ENCODE measurements around the gene SYNC. TPM values are rescaled to one million over a fixed set of nuclear protein-coding genes. Genes with fewer than 3 reads are reported as not detected.
A peak's percentile ranks its signal among the peaks of the same experiment; 100 is the strongest.

The SYNC gene
- total and polyA plus RNA-seq, 9 of the 15 experiments (the other 6 are each of a cell fraction or from before 2014, with no cell fraction given), result 0.49 to 1.1 (median 0.87) TPM

GRCh38 chr1:32741413-32742198, 39.0 kb upstream of the SYNC start (continued):
- TF ChIP-seq ZEB2 (IDR thresholded peaks at IDR 0.05) (no peak), CREB3L1 (IDR thresholded peaks at IDR 0.05; ENCODE audit: borderline replicate concordance, low read depth) (peak; percentile 95; the same call in 1 of the 2 replicates), STAT5B (CRISPR knock-in tag; IDR thresholded peaks at IDR 0.05) (no peak), ZBTB17 (CRISPR knock-in tag; IDR thresholded peaks at IDR 0.05) (0 out of 2 replicates have a peak, but pooled peaks have one; percentile 50), POLR2G (IDR thresholded peaks at IDR 0.05; ENCODE audit: low read depth, low read length) (peak; percentile 77), SRF (CRISPR knock-in tag; IDR thresholded peaks at IDR 0.05) (no peak), PHF8 (IDR thresholded peaks at IDR 0.05; ENCODE audit: borderline replicate concordance, low read length) (peak; percentile 54; the same call in 1 of the 2 replicates), ETS1 (conservative IDR thresholded peaks at IDR 0.05; ENCODE audit: control insufficient read depth, low read depth, low read length) (no peak; the same call in none of the 2 replicates), ZNF398 (CRISPR knock-in tag; IDR thresholded peaks at IDR 0.05) (no peak), RAD21 (CRISPR knock-in tag; conservative IDR thresholded peaks at IDR 0.05 in 1 of 2, IDR thresholded peaks at IDR 0.05 in 1 of 2) (peak; percentile 49 to 50), ZNF655 (CRISPR knock-in tag; IDR thresholded peaks at IDR 0.05) (no peak), ZBTB7A (IDR thresholded peaks at IDR 0.05; ENCODE audit: borderline replicate concordance, control insufficient read depth, low read depth, low read length) (peak; percentile 99), PHB (CRISPR knock-in tag; IDR thresholded peaks at IDR 0.05) (no peak), SIRT6 (IDR thresholded peaks at IDR 0.05; ENCODE audit: low read depth, low read length) (no peak), AFF4 (CRISPR knock-in tag; IDR thresholded peaks at IDR 0.05) (no peak), MXI1 (IDR thresholded peaks at IDR 0.05; ENCODE audit: low read depth, low read length) (no peak)

Data from K562 (cell line).